NCI-H526 treated with DMSO at 0.1 percent for 48 hours (cell line): ENCODE measurements around the gene IPPK.

Experiments used
- DNase-seq: peaks from one replicate; lab custom pipeline; 2025; lab: John Stamatoyannopoulos, UW

IPPK gene

GRCh38 chr9:92686954-92687353, 17.0 kb upstream of the IPPK start:
- DNase-seq = no peak

DNA sequence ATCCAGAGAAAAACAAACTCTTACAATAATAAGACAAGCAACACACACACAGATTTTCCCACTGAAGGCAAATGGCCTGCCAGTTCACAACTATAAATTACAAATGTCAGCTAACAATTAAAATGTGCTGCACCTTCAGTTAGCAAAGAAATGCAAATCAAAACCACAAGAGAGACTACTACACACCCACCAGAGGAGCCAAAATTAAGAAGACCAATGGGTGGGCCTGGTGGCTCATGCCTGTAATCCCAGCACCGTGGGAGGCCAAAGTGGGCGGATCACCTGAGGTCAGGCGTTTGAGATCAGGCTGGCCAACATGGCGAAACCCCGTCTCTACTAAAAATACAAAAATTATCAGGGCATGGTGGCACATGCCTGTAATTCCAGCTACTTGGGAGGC, 15.1 kb upstream of the IPPK start:
- no peak for DNase-seq

DNA sequence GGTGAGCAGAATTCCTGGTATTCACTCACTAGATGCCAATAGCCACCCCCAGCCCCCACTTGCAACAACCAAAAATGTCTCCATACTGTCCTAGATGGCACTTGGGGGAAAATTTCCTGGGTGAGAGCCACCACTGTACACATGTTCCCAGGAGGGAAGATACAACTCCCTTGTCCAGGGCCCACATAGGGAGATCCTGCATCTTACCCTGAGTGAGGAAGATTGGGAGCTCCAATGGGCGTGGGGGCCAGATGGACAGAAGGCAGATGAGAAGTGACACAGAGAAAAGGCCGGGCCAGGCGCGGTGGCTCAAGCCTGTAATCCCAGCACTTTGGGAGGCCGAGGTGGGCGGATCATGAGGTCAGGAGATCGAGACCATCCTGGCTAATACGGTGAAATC, 12.3 kb upstream of the IPPK start:
- no peak for DNase-seq

- no peak for DNase-seq
Observed at GRCh38 chr9:92680166-92681119, 10.5 kb upstream of the IPPK start.

DNA sequence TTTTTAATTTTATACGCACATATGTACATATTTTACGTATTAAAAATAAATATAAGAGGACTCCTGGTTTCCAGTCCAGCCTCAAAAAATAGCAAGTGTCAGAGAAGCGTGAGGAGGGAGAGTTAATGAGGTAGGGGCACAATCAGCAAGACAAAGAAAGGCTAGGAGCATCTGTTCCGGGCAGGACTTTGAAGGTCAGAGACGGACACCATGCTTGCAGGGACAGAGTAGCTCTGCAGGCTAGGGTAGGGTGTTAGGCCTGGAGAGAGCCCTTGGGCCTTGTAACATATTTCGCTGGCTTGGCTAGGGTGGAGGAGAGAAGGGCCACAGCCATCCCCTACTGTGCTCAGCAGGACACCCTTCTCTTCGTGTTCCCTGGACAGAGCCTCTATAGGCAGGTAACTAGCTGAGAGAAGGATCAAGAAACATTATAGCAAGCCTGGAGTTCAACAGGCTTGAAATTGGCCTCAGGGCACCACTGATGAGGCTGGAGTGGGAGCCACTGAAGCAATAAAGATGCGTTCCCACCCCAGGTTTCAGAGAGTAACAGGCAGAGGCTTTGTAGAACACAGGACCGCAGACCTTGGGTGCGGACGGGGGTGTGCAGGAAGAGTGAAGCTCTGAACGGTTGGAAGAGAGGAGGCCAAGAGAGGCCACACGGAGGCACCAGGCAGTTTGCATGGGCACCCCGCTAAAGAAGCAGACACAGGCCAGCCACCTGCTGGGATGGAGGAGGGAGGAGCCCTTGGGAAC, 9.7 kb upstream of the IPPK start:
- DNase-seq = no peak

DNA sequence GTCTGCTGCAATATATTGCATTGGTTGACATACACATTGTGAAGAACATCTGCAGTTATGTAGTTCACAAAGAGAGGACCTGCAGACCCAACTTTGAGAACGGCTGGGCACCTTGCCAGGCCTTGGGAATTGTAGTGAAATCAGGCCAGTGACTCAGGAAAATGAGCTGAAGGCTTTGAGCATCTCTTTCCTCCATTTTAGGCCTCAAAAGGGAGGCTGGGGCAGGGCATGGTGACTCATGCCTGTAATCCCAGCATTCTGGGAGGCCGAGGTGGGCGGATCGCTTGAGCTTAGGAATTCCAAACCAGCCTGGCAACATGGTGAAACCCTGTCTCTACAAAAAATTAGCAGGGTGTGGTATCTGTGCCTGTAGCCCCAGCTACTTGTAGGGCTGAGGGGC, 1.4 kb upstream of the IPPK start:
- no peak for DNase-seq

DNA sequence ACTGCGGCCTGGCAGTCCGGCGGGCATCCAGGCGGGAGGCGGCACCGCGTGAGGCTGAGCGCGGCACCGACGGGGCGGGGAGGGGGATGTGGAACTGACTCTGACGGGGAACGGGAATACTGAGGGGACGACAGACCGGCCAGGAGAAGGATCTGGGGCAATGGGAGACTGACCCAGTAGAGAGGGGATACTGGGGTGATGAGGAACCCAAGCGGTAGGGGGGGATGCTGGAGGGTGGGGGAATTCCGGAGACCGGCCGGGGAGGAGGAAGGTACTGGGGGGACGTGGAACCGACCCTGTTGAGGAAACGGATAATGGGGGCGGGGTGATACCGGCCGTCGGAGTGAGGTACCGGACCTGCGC, 423 bp downstream of the IPPK start:
- DNase-seq = no peak

DNA sequence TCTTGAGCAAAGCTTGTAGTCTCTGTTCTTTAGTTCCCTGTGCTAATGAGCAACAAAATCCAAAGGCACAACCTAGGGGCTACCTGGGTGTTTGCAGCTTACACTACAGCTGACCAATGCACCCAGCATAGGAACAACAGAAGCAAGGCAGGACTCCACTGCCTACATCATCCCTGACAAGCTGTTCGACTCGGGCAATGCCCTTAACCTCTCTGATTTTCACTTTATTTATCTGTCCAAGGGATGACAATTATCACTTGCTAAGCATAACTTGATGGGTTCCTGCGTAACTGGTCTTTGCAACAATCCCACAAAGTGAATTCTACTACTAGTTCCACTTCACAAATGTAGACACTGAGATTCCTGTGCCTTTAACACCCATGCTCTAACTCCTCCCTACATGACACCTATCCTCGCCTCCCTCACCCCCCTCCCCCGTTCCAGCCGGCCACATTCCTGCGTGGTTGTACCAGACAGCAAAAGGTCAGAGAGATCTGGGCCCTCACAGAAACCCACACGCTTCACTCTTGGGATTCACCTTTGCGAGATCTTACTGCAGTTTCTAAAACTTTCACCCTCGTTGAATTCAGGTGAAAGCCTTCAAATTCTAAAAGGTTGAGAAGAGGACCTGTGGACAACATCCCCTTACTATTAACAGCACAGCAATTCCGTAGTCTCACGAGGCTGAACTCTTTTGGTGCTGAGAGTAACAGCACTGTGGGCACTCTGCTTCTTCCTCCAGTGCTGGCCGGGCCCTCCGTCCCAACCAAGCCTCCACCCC, 995 bp downstream of the IPPK start:
- DNase-seq = no peak

GRCh38 chr9:92666912-92667532, 2.9 kb downstream of the IPPK start:
- DNase-seq = no peak

GRCh38 chr9:92666236-92666635, 3.7 kb downstream of the IPPK start:
- no peak for DNase-seq

GRCh38 chr9:92665836-92666235, 4.1 kb downstream of the IPPK start:
- DNase-seq = no peak

- no peak for DNase-seq
Observed at GRCh38 chr9:92664394-92665152, 5.4 kb downstream of the IPPK start.

DNA sequence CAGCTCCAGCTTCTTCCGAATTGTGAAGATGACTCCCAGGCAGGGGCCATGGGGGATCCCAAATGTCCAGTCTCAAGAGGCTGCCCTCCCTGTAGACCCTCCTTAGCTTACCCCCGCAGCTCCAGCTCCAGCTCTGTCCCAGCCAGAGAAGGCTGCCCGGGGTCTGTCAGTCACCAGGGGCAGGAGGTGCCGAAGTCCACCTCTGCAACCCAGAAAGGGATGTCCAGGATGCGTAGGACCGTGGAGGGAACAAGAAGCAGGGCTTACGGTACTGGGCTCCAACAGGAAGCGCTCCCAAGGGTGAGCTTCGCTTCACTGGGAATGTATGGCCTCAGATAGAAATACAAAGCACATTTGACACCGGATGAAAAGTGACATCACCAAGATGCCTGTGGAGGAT, 6.0 kb downstream of the IPPK start:
- DNase-seq = no peak

DNA sequence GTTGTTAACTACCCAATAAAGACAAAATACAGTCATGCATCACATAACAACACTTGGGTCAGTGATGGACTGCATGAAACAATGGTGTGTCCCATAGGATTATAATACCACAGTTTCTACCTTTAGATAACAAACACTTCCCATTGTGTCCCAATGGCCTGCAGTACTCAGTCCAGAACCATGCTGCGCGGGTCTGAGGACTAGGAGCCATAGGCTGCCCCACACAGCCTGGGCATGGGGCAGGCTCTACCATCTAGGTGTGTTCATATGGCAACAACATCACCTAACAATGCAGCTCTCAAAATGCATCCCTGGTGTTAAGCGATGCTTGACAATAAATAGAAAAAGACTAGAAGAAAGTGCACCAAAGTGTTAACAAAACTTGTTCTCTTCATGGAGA, 6.8 kb downstream of the IPPK start:
- no peak for DNase-seq

DNA sequence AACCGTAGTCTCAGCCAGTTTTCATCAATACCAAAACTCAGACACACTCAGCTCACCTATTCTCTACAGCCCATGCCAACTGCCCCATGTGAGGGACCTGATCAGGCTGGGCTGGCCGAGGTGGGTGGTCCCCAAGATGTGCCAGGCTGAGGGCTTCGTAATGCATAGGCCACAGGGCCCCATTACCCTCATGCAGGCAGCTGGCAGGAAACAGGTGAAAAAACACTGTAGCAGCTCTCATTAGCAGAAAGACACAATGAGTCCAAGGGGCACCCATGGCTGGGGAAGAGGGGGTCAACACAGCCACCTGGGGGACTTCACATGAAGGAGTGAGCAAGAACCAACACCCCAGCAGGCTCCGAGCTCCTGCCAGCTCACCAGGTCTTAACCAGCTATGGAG, 8.2 kb downstream of the IPPK start:
- DNase-seq = no peak

GRCh38 chr9:92661127-92661526, 8.8 kb downstream of the IPPK start:
- DNase-seq = no peak

GRCh38 chr9:92660266-92660665, 9.7 kb downstream of the IPPK start:
- no peak for DNase-seq

- DNase-seq = no peak
Observed at GRCh38 chr9:92659601-92660000, 10.3 kb downstream of the IPPK start.

DNA sequence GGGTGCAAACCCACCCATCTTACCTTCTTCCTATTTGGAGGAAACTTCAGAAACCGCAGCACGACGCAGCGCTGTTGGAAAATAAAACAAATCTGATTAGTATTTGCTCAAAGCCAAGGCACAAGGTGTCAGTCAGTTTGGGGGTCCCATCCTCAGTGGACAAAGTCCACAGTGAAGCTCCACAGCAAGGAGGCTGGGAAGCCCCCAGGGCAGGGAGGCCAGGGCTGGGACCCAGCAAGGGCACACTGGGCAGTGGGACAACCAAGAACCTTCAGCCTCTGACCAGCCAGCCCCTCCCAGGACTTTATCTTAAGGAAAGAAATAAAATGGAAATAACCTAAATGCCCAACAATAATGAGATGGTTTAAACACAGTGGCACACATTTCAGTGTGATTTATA, 11.3 kb downstream of the IPPK start:
- no peak for DNase-seq

- DNase-seq = no peak
Observed at GRCh38 chr9:92658176-92658575, 11.8 kb downstream of the IPPK start.

DNA sequence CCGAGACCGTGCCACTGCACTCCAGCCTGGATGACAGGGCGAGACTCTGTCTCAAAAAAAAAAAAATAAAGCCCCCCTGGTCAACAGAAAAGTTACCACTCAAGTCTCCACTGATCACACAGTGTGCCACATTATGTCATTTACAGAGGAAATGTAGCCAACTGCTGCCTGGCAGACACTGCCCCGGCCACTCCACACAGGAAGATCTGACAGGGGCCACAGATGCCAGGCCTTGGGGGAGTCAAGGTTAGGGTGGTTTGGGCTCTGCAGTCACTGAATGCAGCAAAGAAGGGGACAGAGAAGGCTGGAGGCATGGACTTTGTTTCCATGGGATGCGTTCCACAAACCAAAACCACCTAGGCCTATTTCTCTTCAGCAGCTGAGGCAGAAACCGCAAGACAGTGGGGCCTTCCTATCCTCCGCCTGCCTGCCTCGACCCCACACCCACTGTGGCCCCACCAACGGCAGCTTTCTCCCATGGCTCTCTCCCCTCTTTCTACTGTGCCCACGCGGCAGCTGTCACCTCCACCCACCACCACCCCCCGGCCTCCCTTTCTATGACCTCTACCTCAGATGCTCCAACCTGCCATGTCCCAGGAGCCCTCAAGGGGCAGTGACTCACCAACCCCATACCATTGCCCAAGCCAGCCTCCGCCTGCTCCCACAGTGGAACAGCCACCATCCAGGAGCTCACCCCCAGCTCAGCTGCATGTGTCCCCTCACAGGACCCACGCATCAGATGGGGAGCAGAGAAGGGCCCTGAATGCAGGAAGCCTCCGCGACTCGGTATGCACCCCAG, 12.4 kb downstream of the IPPK start:
- DNase-seq = no peak
